GM21423 (cell line): ENCODE data around the gene FSTL4.

Experiments used
- ATAC-seq: cut with Tn5 transposase; IDR thresholded peaks from one replicate; pipeline ENCODE4 v1.9.1; 2021; ENCODE audit warnings: mild to moderate bottlenecking, moderate library complexity; ENCODE audit not compliant: unreplicated experiment

The FSTL4 gene

DNA sequence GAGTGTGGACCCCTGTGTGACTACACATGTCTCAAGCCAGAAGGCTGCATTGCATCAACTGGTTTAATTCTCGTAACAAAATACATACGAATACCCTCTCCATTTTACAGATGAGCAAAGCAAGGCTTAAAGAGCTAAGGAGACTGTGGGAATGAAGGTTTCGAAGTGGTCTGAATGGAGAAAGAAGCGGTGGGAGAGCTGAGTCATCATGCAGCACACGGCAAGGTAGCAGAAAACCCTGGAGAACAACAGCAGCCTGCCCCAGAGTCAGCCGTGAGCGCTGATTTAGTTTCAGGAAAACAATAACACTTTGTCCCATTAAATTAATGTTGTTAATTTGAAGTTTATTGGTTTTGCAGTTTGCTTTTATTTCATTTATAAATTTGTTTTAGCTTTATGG is 336.7 kb downstream of the FSTL4 start:
- no peak for ATAC-seq

DNA sequence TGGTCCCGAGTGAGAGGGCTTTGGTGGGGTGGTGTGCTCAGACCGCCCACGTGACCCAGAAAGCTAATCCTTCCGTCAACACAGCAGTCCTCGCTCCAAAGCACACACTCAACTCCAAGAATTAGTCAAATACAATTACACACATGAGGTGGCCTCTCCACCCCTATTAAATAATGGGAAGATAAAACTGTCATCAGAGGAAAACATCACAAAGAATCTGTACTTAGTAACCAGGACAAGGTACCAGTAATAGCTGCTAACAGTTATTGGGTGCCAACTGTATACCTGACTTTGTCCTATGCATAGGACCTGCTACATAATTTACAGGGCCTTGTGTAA is 337.8 kb downstream of the FSTL4 start:
- ATAC-seq: no peak

DNA sequence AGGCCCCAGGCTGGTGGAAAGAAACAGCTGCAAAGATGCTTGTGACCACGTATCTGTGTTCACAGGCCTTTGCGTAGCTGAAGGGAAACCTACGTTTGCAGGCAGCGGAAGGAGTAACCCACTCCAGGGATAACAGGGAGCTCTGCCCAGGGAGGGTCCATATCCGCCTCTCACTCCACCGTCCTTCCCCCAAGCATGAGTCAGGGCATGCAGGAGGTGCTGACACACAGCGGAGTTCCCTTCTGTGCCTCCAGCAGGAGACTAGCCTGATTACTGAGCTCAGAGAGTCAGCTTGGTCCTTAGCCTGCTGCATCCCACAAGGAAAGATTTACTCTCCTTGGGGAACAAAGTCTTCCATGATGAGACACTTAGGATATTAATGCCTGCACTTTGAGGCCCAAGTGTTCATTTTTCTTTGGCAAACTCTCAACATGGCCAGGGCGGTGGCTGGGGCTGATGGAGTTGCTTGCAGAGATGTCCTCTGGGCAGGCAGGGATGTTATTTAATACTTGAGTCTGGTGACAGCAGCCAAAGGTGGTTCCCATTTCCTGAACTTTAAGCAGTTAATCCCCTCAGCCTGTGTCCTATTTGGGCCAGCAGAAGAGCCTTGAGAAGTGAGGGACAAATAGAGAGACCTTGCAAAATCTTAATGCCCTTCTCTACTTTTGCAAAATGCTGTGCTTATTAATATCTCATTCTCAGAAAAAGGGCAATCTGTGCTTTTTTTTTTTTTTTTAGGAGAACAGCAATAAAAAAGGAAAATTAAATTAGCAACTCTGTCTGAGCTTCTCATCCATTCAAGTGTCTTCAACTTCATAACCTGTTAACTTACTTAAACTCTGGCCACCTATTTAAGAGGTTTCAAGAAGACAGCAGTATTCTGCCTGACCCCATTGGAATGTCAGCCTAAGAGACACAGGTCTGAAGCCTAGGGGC is 338.4 kb downstream of the FSTL4 start:
- no peak for ATAC-seq

- no peak for ATAC-seq
Measured at GRCh38 chr5:133272345-133272744, 340.0 kb downstream of the FSTL4 start.

- no peak for ATAC-seq
Measured at GRCh38 chr5:133271606-133272005, 340.7 kb downstream of the FSTL4 start.

GRCh38 chr5:133269691-133270090 is 342.6 kb downstream of the FSTL4 start:
- ATAC-seq: no peak

GRCh38 chr5:133267601-133268000 is 344.7 kb downstream of the FSTL4 start:
- ATAC-seq: no peak

GRCh38 chr5:133266966-133267365 is 345.4 kb downstream of the FSTL4 start:
- ATAC-seq: no peak

GRCh38 chr5:133266527-133266878 is 345.8 kb downstream of the FSTL4 start:
- no peak for ATAC-seq

DNA sequence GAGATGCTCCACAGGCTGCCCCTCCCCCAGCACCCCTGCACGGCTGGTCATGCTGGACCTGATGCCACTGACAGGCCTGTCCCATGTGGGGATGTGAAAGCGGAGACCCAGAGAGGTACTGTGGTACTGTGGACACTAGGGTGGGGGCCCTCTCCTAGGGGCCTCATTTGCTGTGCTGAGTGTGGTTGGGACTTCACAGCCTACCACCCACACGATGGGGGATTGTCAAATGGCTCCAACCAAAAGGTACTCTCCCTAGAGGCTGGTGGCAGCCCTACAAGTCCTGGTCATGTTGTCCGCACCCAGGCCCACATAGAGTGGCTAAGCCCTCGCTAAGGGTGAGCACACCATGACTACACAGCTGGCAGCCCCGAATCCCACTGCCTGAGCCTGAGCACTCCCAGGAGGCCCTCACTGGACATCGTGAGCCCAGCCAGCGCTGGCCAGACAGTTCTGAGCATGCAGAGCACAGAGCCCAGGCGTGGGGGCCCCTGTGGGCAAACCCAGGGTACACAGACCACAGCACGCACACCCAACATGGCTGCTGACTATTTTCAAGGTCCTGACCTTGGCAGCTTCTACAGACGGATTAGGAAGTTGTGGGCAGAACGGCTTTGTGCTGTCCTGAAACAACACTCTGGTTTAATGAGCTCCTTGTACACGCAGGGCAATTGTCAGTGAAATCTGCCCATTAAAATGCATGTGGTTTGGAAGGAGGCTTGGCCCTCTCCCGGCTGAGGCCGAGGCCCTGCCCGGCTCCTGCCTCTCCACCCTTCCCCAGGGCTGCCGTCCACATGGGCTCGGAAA is 346.4 kb downstream of the FSTL4 start:
- ATAC-seq: no peak

- ATAC-seq: no peak
Measured at GRCh38 chr5:133265257-133265656, 347.1 kb downstream of the FSTL4 start.

DNA sequence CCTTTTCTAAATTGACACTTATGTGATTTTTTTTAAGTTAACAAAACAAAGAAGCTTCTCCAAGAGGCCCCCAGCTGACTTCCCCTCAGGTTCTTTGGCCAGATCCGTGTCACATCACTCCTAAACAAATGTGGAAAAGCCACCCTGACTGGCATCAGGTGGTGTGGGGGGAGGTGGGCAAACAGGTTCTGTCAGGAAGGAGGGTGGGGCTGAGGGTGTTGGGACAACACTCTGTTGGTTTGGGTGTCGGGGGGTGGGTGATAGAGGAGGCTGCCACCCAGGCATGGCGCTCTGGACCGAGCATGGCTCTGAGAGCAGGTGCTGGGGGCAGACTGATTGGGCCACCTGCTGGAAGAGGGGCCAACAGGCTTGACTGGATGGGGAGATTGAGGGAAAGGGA is 349.7 kb downstream of the FSTL4 start:
- ATAC-seq: no peak

GRCh38 chr5:133261993-133262392 is 350.3 kb downstream of the FSTL4 start:
- no peak for ATAC-seq

DNA sequence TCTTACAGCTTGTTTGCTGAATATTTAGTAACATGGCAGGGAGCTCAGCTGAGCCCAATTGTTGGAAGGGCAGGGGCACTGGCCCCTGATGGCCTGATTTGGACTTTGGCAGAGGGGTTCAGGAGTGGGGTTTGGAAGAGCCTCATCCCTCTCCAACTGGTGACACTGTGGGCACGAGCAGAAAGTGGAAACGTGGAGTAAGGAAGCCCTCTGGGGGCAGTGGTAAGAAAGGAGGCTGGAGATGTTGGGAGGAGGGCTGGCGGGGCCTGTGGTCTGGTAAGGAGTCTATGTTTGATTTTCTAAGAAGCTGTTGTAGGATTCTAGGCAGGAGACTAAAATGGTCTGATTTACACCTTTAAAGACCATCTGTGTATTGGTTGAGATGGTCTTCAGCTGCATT is 351.6 kb downstream of the FSTL4 start:
- no peak for ATAC-seq

- no peak for ATAC-seq
Measured at GRCh38 chr5:133259199-133259997, 352.9 kb downstream of the FSTL4 start.

- no peak for ATAC-seq
Measured at GRCh38 chr5:133257977-133258376, 354.4 kb downstream of the FSTL4 start.

DNA sequence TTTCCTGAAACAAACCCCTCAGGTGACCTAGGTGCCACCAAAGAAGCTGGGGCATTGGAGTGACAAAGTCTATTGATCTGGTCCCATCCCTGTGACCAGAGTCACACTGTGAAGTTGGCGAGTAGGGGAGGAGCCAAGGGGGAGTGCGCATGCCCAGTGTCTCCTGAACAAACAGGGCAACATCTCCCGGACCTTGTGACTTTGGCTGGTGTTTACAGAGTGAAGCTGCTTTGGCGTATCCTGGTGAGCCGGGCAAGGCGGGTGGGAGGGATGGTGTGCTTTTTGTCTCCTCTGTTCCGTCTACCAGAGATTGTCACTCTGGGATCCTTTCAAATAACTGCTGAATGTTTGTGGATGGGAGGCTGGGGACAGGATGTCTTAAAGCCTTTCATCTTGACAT is 356.1 kb downstream of the FSTL4 start:
- ATAC-seq: no peak

DNA sequence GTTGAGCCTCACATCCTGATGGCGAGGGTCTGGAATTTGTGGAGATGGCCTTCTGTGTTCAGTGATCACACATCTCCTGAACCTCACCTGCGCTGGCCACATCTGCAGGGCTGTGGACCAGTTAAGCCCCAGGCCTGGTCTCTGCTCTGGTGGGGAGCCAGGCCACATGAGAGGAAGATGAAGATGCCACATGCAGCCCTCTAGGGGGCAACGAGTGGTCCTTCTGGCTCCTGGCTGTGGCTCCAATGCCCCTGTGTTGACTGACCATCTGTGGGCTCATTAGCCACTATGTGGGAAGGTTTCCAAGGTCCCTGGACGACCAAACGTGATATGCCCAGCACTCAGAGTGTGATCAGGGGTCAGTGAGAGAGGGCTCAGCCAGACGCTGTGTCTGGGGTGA is 357.5 kb downstream of the FSTL4 start:
- no peak for ATAC-seq

- ATAC-seq: no peak
Measured at GRCh38 chr5:133253671-133254070, 358.7 kb downstream of the FSTL4 start.

- ATAC-seq: no peak
Measured at GRCh38 chr5:133253070-133253469, 359.3 kb downstream of the FSTL4 start.

- ATAC-seq: no peak
Measured at GRCh38 chr5:133252133-133252480, 360.2 kb downstream of the FSTL4 start.
